BLaER1 (cell line): Measurements from ENCODE around the gene OR52E2.
"Not testable (repeated sequence)": the region's sequence is repeated elsewhere in the genome, so short reads cannot be mapped to it uniquely, and the experiment has no call there.

Experiments
- H3K27ac ChIP-seq: shearing (Covaris generic); formaldehyde crosslinking; 2 replicates; pipeline ENCODE4 v1.8.1; 2022
- H3K27me3 ChIP-seq: shearing (Covaris generic); formaldehyde crosslinking; 2 replicates; pipeline ENCODE4 v1.8.1; 2022
- H3K36me3 ChIP-seq: shearing (Covaris generic); formaldehyde crosslinking; 2 replicates; pipeline ENCODE4 v1.8.1; 2022
- H3K4me1 ChIP-seq: shearing (Covaris generic); formaldehyde crosslinking; 2 replicates; pipeline ENCODE4 v1.8.1; 2022
- H3K4me2 ChIP-seq: shearing (Covaris generic); formaldehyde crosslinking; 2 replicates; pipeline ENCODE4 v1.8.1; 2022
- H3K4me3 ChIP-seq: shearing (Covaris generic); formaldehyde crosslinking; 2 replicates; pipeline ENCODE4 v1.8.1; 2022
- H3K9ac ChIP-seq: shearing (Covaris generic); formaldehyde crosslinking; 2 replicates; pipeline ENCODE4 v1.8.1; 2022
- H3K9me3 ChIP-seq: shearing (Covaris generic); formaldehyde crosslinking; 2 replicates; pipeline ENCODE4 v1.8.1; 2022
- H4K20me1 ChIP-seq: shearing (Covaris generic); formaldehyde crosslinking; 2 replicates; pipeline ENCODE4 v1.8.1; 2022
- Cebpa-rat ChIP-seq: shearing (Covaris generic); IDR thresholded peaks from 2 replicates; pipeline ENCODE4 v1.8.1; 2022

Gene OR52E2

DNA sequence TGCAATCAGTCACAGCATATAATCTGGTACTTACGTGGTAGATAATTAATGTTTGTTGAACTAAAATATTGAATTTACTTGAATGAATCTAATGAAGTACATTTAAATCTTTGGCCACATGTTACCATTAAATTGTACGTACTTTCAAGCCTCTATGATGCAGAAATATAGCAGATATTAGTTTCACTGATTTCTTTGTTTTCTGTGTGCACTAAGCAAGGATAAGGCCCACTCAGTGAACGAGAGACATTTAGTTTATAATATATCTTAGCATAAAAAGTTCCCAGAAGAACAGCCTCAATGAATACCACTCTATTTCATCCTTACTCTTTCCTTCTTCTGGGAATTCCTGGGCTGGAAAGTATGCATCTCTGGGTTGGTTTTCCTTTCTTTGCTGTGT, 9.8 kb upstream of the OR52E2 start, which contains the start of gene OR52E1:
OR52E1 (plus strand) TSS at position 301 of the 400 bp plus-strand sequence.
- Histone ChIP-seq H3K4me3 (no peak within 1 kb of the TSS), H3K27ac (no peak within 1 kb of the TSS), H3K9me3 (no peaks in the 10 kb centered on the region), H3K4me2 (no peak within 1 kb of the TSS), H3K4me1 (no peaks in the 10 kb centered on the region), H3K9ac (no peak within 1 kb of the TSS), H4K20me1 (no peaks in the 10 kb centered on the region), H3K36me3 (no peaks in the 10 kb centered on the region), H3K27me3 (no peaks in the 10 kb centered on the region)
- no peak for TF ChIP-seq Cebpa-rat

DNA sequence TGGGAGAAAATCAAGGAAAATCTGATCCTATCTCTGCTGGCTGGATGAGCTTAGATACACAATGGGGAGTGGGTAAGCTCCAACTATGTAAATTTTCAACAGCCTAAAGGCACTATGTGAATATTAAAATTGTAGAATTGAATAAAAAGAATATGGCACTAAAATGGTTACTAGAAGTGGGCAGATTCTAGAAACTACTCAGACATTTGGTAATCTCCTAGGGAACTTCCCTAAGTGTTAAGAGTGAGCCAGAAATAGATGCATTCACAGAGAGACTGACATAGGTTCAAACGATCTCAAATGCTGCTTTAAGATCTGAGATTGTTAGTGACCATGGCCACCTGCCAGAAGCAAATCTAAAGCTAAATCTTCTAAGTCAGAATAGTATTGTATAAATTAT, 5.6 kb upstream of the OR52E2 start:
- no peak overlapping the region for H3K27ac ChIP-seq
- H3K9me3 ChIP-seq = no peaks in the 10 kb centered on the region
- no peaks in the 10 kb centered on the region for H3K36me3 ChIP-seq
- H3K4me2 ChIP-seq = no peak overlapping the region
- H3K27me3 ChIP-seq = no peaks in the 10 kb centered on the region
- H3K9ac ChIP-seq = no peak overlapping the region
- H3K4me3 ChIP-seq = no peak overlapping the region
- no peak for TF ChIP-seq Cebpa-rat
- no peaks in the 10 kb centered on the region for H4K20me1 ChIP-seq
- H3K4me1 ChIP-seq = no peaks in the 10 kb centered on the region

DNA sequence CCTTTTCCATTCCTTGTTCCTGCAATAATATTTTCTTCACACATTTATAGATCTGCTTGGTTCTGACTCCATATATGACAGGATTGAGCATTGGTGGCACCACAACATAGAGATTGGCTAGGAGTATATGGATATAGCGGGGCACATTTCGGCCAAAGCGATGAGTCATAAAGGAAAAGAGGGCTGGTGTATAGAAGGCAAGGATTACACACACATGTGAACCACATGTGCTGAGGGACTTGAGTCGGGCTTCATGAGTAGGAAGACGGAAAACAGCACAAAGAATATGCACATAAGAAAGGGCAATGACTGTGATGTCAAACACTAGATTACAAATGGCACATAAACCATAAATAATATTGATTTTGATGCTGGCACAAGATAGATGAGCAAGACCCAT, 748 bp downstream of the OR52E2 start:
- H3K36me3 ChIP-seq, H3K4me3 ChIP-seq, H4K20me1 ChIP-seq, H3K9ac ChIP-seq, H3K27ac ChIP-seq, H3K4me2 ChIP-seq, H3K9me3 ChIP-seq, H3K4me1 ChIP-seq, H3K27me3 ChIP-seq: not testable (repeated sequence)

DNA sequence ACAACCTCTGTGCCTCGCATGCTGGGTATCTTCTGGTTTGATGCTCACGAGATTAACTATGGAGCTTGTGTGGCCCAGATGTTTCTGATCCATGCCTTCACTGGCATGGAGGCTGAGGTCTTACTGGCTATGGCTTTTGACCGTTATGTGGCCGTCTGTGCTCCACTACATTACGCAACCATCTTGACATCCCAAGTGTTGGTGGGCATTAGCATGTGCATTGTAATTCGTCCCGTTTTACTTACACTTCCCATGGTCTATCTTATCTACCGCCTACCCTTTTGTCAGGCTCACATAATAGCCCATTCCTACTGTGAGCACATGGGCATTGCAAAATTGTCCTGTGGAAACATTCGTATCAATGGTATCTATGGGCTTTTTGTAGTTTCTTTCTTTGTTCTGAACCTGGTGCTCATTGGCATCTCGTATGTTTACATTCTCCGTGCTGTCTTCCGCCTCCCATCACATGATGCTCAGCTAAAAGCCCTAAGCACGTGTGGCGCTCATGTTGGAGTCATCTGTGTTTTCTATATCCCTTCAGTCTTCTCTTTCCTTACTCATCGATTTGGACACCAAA, 12.6 kb downstream of the OR52E2 start:
- no peaks in the 10 kb centered on the region for H3K36me3 ChIP-seq
- no peak for TF ChIP-seq Cebpa-rat
- no peak overlapping the region for H3K4me2 ChIP-seq
- H3K4me1 ChIP-seq = no peaks in the 10 kb centered on the region
- H3K9ac ChIP-seq = no peak overlapping the region
- H3K9me3 ChIP-seq = no peaks in the 10 kb centered on the region
- H4K20me1 ChIP-seq = no peaks in the 10 kb centered on the region
- H3K27me3 ChIP-seq = no peaks in the 10 kb centered on the region
- H3K4me3 ChIP-seq = no peak overlapping the region
- H3K27ac ChIP-seq = no peak overlapping the region

DNA sequence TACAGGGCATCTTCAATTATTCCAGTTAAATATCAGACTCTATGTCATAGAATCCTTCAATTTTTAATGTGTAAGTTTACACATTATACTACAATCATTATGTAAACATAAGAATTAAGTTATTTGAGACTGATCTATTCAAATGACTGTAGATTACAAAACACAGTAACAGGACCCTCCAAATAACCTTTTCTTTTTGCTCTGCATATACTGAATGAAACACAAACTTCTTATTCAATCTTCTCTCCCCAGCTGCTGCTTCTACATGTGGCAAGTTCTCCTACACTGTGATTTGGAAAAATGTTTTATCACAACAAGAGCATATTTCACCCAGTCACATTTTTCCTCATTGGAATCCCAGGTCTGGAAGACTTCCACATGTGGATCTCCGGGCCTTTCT, 13.2 kb downstream of the OR52E2 start, which contains the start of gene OR52J3:
OR52J3 (plus strand) TSS at position 301 of the 400 bp plus-strand sequence; CDS start at position 301, 0 bp downstream.
- no peaks in the 10 kb centered on the region for H3K27me3 ChIP-seq

DNA sequence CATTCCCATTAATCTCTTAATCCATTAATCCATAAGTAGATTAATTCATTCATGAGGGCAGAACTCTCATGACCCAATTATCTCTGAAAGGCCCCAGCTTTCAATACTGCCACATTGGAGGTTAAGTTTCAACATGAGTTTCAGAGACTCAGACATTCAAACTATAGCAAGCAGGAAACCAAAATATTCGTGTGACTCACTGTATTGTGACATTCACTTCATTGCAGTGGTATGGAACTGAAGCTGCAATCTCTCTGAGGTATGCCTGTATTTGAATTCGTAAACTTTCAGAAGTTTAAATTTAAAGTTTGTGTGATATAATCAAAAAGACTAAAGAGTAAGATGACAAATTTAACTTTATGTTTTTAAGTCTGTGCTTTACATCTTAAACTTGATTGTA, 16.0 kb downstream of the OR52E2 start:
- Histone ChIP-seq H3K9me3 (no peaks in the 10 kb centered on the region), H3K9ac (no peak overlapping the region), H3K27ac (no peak overlapping the region), H3K4me2 (no peak overlapping the region), H3K36me3 (no peaks in the 10 kb centered on the region), H3K27me3 (no peaks in the 10 kb centered on the region), H4K20me1 (no peaks in the 10 kb centered on the region), H3K4me1 (no peaks in the 10 kb centered on the region), H3K4me3 (no peak overlapping the region)
- TF ChIP-seq Cebpa-rat = no peak

More for the DNA sequence above, 13.2 kb downstream of the OR52E2 start, which contains the start of gene OR52J3:
- no peak for TF ChIP-seq Cebpa-rat
- Histone ChIP-seq H3K36me3 (no peaks in the 10 kb centered on the region), H3K27ac (no peak within 1 kb of the TSS), H3K9me3 (no peaks in the 10 kb centered on the region), H3K4me2 (no peak within 1 kb of the TSS), H3K4me3 (no peak within 1 kb of the TSS), H3K4me1 (no peaks in the 10 kb centered on the region), H3K9ac (no peak within 1 kb of the TSS), H4K20me1 (no peaks in the 10 kb centered on the region)

DNA sequence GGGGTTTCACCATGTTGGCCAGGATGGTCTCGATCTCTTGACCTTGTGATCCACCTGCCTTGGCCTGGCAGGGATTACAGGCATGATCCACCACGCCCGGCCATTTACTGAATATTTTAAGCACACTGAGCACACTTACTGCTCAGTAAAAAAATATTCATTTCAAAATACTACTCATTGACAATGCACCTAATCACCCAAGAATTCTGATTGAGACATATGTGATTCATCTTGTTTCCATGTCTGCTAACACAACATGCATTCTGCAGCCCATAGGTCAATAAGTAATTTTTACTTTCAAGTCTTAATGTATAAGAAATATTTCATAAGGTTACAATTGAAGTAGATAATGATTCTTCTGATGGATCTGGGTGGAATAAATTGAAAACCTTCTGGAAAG, 17.3 kb downstream of the OR52E2 start:
- no peak for TF ChIP-seq Cebpa-rat
- H3K4me2 ChIP-seq = no peak overlapping the region

DNA sequence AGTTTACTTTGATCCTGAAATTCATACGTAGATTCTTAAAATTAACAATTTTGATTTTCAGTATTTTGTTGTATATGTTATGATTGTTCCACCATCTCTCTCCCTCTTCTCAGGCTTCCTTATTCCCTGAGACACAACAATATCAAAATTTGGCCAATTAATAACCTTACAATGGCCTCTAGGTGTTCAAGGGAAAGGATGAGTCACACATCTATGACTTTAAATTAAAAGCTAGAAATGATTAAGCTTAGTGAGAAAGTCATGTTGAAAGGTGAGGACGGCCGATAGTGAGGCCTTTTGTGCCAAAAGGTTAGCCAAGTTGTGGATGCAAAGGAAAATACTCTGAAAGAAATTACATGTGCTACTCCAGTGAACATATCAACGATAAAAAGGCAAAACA, 18.6 kb downstream of the OR52E2 start:
- TF ChIP-seq Cebpa-rat = no peak
- Histone ChIP-seq H3K4me2 (no peak overlapping the region), H3K27me3 (no peaks in the 10 kb centered on the region), H3K9me3 (no peaks in the 10 kb centered on the region), H3K4me1 (no peaks in the 10 kb centered on the region), H3K4me3 (no peak overlapping the region), H3K36me3 (no peaks in the 10 kb centered on the region), H3K27ac (no peak overlapping the region), H3K9ac (no peak overlapping the region), H4K20me1 (no peaks in the 10 kb centered on the region)

More for the DNA sequence above, 17.3 kb downstream of the OR52E2 start:
- Histone ChIP-seq H3K27me3 (no peaks in the 10 kb centered on the region), H3K9ac (no peak overlapping the region), H3K4me1 (no peaks in the 10 kb centered on the region), H4K20me1 (no peaks in the 10 kb centered on the region), H3K4me3 (no peak overlapping the region), H3K9me3 (no peaks in the 10 kb centered on the region), H3K36me3 (no peaks in the 10 kb centered on the region), H3K27ac (no peak overlapping the region)

DNA sequence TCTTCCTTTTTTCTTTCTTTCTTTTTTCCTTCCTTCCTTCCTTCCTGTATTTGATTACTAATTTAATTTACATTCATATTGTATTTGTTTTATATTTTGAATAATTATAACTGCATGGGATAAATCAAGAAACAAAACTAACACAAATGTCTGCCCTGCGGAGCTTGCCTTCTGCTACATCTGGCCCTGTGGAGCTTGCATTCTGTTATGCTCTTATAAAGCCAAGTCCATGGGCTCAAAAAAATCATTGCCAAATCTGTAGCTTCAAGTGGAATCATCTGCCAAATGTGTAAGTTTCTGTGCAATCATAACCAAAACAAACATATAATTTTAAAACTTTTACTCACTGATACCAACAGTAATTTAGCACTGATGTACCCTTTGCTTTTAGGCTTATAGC, 21.1 kb downstream of the OR52E2 start:
- Histone ChIP-seq H4K20me1 (no peaks in the 10 kb centered on the region), H3K9me3 (no peaks in the 10 kb centered on the region), H3K4me2 (no peak overlapping the region), H3K9ac (no peak overlapping the region), H3K4me1 (no peaks in the 10 kb centered on the region), H3K4me3 (no peak overlapping the region), H3K27ac (no peak overlapping the region), H3K27me3 (no peaks in the 10 kb centered on the region), H3K36me3 (no peaks in the 10 kb centered on the region)
- no peak for TF ChIP-seq Cebpa-rat

DNA sequence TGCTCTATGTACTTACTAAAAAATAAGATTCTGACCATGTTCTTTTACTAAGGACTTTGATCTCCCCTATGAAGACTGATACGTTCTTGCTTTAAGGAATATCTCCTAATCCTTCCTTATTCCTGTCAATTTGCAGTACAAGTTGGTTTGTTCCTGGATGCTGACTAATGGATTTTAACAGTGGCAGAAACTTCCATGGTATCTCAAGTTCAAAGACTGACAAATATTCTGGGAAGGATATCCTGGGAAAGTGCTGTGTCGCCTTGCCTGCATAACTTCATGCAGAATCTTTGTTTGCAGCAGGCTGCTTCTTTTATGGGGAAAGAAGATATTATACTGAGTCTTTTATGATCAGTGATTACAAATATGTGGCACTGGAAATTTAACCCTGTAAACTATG, 21.5 kb downstream of the OR52E2 start:
- H3K4me1 ChIP-seq = no peaks in the 10 kb centered on the region
- H3K27me3 ChIP-seq = no peaks in the 10 kb centered on the region
- no peaks in the 10 kb centered on the region for H4K20me1 ChIP-seq
- H3K9me3 ChIP-seq = no peaks in the 10 kb centered on the region
- no peak for TF ChIP-seq Cebpa-rat
- H3K4me2 ChIP-seq = no peak overlapping the region
- no peaks in the 10 kb centered on the region for H3K36me3 ChIP-seq
- H3K4me3 ChIP-seq = no peak overlapping the region
- H3K9ac ChIP-seq = no peak overlapping the region
- H3K27ac ChIP-seq = no peak overlapping the region

DNA sequence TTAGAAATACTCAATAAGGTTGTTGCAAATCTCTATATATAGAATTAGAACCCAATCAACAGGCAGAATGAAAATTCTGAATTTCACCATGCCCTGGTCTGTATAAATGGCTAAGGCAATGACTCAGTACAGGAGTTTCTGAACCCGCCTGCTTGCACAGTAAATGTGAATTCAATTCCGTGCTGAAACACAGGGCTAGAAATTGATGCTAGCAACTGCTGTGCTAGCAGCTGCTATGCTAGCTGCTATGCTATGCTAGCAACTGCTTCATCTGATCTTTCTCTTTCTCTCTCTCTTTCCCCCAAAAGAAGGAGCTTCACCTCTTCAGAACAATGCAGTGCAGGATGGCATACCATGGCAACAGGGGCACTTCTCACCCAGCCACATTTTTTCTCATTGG, 22.8 kb downstream of the OR52E2 start:
- Histone ChIP-seq H3K9me3 (no peaks in the 10 kb centered on the region), H3K27ac (no peak overlapping the region), H3K4me3 (no peak overlapping the region), H3K36me3 (no peaks in the 10 kb centered on the region), H3K4me2 (no peak overlapping the region), H3K27me3 (no peaks in the 10 kb centered on the region), H3K4me1 (no peaks in the 10 kb centered on the region), H4K20me1 (no peaks in the 10 kb centered on the region), H3K9ac (no peak overlapping the region)
- TF ChIP-seq Cebpa-rat = no peak
